Epithelial cell of esophagus (primary cell): ENCODE measurements around the gene ERP29.
"Not testable (repeated sequence)": the region's sequence is repeated elsewhere in the genome, so short reads cannot be mapped to it uniquely, and the experiment has no call there.

Experiments used
- DNase-seq: peaks from one replicate; pipeline ENCODE4 v3.0.0; 2010; ENCODE audit warnings: low read depth
- H3K4me3 ChIP-seq: 2 replicates; pipeline ENCODE4 v1.5.1; 2011; ENCODE audit warnings: mild to moderate bottlenecking, low read length, control low read depth
- CTCF ChIP-seq: IDR thresholded peaks from 2 replicates; pipeline ENCODE4 v1.5.1; 2011; ENCODE audit warnings: low read depth, mild to moderate bottlenecking, low read length, control low read depth, inconsistent platforms; ENCODE audit not compliant: insufficient read depth; ENCODE audit errors: missing control alignments

The ERP29 gene

DNA sequence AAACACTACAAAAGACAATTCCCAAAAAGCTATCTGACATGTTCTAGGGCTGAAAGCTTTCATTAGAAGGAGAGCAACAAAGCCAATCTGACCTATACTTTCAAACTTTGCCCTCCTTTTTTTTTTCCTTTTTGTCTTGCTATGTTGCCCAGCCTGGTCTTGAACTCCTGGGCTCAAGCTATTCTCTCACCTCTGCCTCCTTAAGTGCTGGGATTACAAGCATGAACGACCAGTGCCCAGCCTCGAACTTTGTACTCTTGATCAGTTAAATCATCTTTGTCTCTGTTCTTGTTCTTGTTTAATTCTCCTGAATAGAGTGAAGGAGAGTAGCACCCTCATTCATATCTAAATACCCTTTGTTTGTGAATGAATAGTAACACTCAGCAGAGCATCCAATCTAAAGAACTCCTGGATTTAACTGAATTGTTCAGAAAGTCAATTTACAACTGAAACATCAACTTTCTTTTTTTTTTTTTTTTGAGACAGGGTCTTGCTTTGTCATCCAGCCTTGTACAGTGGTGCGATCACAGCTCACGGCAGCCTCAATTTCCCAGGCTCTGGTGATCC is 22.1 kb downstream of the ERP29 start:
- no peak for TF ChIP-seq CTCF
- DNase-seq = no peak
- no peak overlapping the region for H3K4me3 ChIP-seq

DNA sequence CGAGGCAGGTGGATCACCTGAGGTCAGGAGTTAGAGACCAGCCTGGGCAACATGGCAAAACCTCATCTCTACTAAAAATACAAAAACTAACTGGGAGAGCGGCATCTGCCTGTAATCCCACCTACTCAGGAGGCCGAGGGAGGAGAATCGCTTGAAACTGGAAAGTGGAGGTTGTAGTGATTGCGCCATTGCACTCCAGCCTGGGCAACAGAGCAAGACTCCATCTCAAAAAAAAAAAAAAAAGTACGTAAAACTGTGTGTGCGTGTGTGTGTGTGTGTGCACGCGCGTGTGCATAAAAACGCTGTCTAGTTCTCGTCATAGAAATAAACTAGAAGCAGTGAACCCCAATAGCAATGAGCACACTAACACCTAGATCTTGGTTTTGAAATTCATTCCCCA is 23.4 kb downstream of the ERP29 start:
- not testable (repeated sequence) for DNase-seq, H3K4me3 ChIP-seq

GRCh38 chr12:112046003-112046402 is 32.8 kb downstream of the ERP29 start:
- no peak for DNase-seq
- TF ChIP-seq CTCF = no peak

GRCh38 chr12:112049351-112049750 is 36.1 kb downstream of the ERP29 start:
- no peak for TF ChIP-seq CTCF
- no peak for DNase-seq
- no peak overlapping the region for H3K4me3 ChIP-seq

More at GRCh38 chr12:112046003-112046402, 32.8 kb downstream of the ERP29 start:
- no peak overlapping the region for H3K4me3 ChIP-seq

DNA sequence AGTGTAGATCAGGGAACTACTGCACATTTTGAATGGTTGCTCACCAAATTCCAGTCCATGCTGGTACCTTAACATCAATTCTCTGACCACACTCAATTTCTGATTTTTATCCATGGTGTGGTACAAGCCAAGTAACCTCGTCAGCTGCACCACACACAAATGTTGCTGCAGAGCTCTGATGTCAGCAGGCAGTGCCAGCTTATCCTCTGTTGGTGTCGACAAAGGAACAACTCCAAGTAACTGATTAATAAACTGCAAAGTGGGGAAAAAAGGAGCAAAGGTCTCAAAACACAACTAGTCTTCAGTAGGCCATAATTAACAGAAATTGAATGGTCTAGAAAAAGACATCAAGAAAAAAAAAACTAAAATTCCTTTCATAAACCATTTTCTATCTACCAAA is 47.9 kb downstream of the ERP29 start:
- H3K4me3 ChIP-seq = no peak overlapping the region
- no peak for TF ChIP-seq CTCF
- no peak for DNase-seq

DNA sequence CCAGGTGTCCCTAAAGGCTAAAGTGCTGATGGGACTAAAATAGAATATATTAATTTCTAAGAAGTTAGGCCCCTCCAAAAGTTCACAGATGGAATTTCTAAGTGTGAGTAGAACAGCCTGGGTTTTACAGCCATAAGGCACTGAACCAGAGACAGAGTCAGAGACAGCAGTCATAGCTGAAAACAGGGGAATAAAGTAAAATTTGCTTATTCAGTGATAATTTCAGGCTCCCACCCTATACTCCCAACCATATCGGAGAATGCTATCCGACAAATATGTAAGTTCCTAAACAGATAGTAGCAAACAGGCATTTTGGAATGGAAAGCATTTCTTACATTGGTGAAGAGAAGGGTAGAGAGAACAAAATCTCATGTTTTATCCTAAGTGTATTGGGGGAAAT is 50.0 kb downstream of the ERP29 start:
- no peak for TF ChIP-seq CTCF
- DNase-seq = no peak

GRCh38 chr12:112066566-112066965 is 53.3 kb downstream of the ERP29 start:
- TF ChIP-seq CTCF = no peak
- no peak for DNase-seq
- H3K4me3 ChIP-seq = no peak overlapping the region

More for the DNA sequence above, 50.0 kb downstream of the ERP29 start:
- no peak overlapping the region for H3K4me3 ChIP-seq
